ENCODE measurements around the gene OTULIN.

Gene OTULIN

GRCh38 chr5:14669415-14669814 lies 4.9 kb downstream of the OTULIN start:
- DNase-seq: no peak

- DNase-seq: no peak
Measured at GRCh38 chr5:14669975-14670374, 5.5 kb downstream of the OTULIN start.

- DNase-seq: no peak
Measured at GRCh38 chr5:14671414-14671813, 6.9 kb downstream of the OTULIN start.

- no peak for DNase-seq
Measured at GRCh38 chr5:14672082-14672481, 7.6 kb downstream of the OTULIN start.

GRCh38 chr5:14672484-14673394 lies 8.2 kb downstream of the OTULIN start:
- no peak for DNase-seq

- no peak for DNase-seq
Measured at GRCh38 chr5:14673443-14673842, 8.9 kb downstream of the OTULIN start.

GRCh38 chr5:14674983-14675854 lies 10.7 kb downstream of the OTULIN start:
- DNase-seq: no peak

GRCh38 chr5:14675865-14676300 lies 11.4 kb downstream of the OTULIN start:
- DNase-seq: no peak

- no peak for DNase-seq
Measured at GRCh38 chr5:14676320-14676719, 11.8 kb downstream of the OTULIN start.

- DNase-seq: no peak
Measured at GRCh38 chr5:14678773-14679334, 14.3 kb downstream of the OTULIN start.

- no peak for DNase-seq
Measured at GRCh38 chr5:14679595-14679994, 15.1 kb downstream of the OTULIN start.

GRCh38 chr5:14681236-14681752 lies 16.8 kb downstream of the OTULIN start:
- DNase-seq: peak; percentile 23 to 29

GRCh38 chr5:14683906-14684455 lies 19.5 kb downstream of the OTULIN start:
- no peak for DNase-seq

- peak in 1 of 2 experiments; percentile 57 for DNase-seq
Measured at GRCh38 chr5:14684757-14685156, 20.2 kb downstream of the OTULIN start.

- DNase-seq: peak; percentile 50 to 67
Measured at GRCh38 chr5:14685757-14686156, 21.2 kb downstream of the OTULIN start.

GRCh38 chr5:14686517-14686916 lies 22.0 kb downstream of the OTULIN start:
- no peak for DNase-seq

- DNase-seq: no peak
Measured at GRCh38 chr5:14687023-14687665, 22.6 kb downstream of the OTULIN start.

GRCh38 chr5:14693070-14693469 lies 28.6 kb downstream of the OTULIN start:
- DNase-seq: no peak

- no peak for DNase-seq
Measured at GRCh38 chr5:14695152-14695551, 30.6 kb downstream of the OTULIN start.

GRCh38 chr5:14696057-14696456 lies 31.5 kb downstream of the OTULIN start:
- no peak for DNase-seq

GRCh38 chr5:14696851-14697250 lies 32.3 kb downstream of the OTULIN start:
- DNase-seq: no peak

- no peak for DNase-seq
Measured at GRCh38 chr5:14698495-14698894, 34.0 kb downstream of the OTULIN start.
